HK-2 (cell line): ENCODE data around the gene NHERF2.

Experiments
- DNase-seq: peaks from one replicate; pipeline ENCODE4 v3.0.0-alpha.2; 2018; ENCODE audit not compliant: unreplicated experiment

Gene NHERF2

GRCh38 chr16:2082983-2083364 is 56.3 kb downstream of the NHERF2 start:
- DNase-seq: no peak

- DNase-seq: no peak
These were observed 56.7 kb downstream of the NHERF2 start for GRCh38 chr16:2083409-2083808.

DNA sequence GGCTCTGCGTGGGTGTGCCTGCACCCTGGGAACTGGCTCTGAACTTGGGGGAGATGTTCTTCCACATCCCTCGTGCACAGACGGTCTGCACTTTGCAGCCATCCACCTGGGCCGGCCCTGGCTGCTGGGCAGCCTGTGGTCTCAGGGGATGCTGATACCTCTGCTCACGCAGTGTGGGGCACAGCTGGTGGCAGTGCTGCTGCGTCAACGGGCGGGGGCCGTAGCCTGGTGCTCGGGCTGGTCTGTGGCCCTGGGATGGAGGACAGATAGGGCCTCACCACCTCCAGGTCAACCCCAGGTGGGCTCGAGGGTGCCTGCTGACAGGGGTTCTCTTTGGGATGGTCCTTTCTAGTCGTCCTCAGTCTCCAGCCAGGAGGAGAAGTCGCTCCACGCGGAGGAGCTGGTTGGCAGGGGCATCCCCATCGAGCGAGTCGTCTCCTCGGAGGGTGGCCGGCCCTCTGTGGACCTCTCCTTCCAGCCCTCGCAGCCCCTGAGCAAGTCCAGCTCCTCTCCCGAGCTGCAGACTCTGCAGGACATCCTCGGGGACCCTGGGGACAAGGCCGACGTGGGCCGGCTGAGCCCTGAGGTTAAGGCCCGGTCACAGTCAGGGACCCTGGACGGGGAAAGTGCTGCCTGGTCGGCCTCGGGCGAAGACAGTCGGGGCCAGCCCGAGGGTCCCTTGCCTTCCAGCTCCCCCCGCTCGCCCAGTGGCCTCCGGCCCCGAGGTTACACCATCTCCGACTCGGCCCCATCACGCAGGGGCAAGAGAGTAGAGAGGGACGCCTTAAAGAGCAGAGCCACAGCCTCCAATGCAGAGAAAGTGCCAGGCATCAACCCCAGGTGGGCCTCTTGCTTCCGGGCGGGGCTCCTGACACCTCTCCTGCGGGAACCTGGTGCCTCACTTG is 57.4 kb downstream of the NHERF2 start:
- no peak for DNase-seq

GRCh38 chr16:2084895-2085625 is 58.4 kb downstream of the NHERF2 start:
- DNase-seq: no peak

- DNase-seq: no peak
These were observed 59.0 kb downstream of the NHERF2 start for GRCh38 chr16:2085669-2086068.

- no peak for DNase-seq
These were observed 59.5 kb downstream of the NHERF2 start for GRCh38 chr16:2086106-2086742.

DNA sequence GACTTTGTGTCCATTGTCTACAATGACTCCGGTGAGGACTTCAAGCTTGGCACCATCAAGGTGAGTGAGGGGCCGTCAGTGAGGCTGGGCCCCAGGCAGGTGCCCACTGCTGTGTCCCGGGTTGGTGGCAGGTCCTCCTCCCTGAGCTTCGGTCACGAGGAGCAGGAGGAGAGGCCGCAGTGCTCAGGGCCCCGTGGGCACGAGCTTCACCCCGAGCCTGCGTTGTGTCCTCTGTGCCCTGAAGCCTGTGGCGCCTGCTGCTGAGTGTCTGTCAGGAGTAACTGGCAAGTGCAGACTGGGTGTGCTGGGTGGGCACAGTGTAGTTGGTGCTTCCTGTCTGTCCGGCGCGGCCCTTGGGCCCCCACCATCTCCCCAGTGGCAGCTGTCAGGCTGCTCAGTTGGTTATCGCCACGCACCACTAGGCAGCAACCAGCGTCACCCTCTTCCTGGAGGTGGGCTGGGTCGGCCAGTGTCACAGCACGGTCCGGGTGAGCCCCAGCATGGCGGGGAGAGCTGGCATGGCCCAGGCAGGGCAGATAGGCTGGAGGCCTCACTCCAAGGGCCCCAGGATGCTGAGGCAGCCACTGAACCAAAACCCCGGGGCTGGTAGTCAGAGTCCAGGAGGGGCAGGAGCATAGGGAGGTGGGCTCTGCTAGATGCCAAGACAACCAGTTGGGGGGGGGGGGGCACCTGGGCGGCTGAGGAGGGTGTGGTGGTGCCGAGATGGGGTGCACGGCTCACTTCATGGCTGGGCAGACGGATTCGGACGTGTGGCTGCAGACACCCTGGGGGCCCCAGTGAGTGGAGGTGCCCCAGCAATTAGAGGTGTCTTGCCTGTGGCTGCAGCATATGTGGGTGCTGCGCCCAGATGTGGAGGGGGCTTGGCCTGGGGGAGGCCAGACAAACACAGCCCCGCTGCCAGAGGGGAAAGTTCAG is 60.4 kb downstream of the NHERF2 start:
- DNase-seq: no peak

- DNase-seq: no peak
These were observed 61.3 kb downstream of the NHERF2 start for GRCh38 chr16:2087748-2088631.
